GM23338 (cell line): ENCODE measurements around the gene HHATL. TPM values are rescaled to one million over a fixed set of nuclear protein-coding genes. Genes with fewer than 3 reads are reported as not detected.
A peak's percentile ranks its signal among the peaks of the same experiment; 100 is the strongest.

ENCODE experiments used
- ATAC-seq: fragments of 200-7000 bp; cut with Tn5 transposase; 3 replicates; pipeline ENCODE4 v1.9.1; 2020
- DNase-seq: peaks from one replicate; pipeline ENCODE4 v3.0.0-alpha.2; 2015; ENCODE audit warnings: low spot score
- H2AFZ ChIP-seq: fragments of 200-600 bp; sonication (generic); 2 replicates; pipeline ENCODE4 v1.8.0; 2016; ENCODE audit warnings: antibody characterized with exemption, mild to moderate bottlenecking, moderate library complexity
- H3F3A ChIP-seq: fragments of 200-600 bp; sonication (generic); replicated peaks from 2 replicates; pipeline ENCODE4 v1.8.0; 2017; ENCODE audit warnings: antibody characterized with exemption, mixed run types, low read depth
- H3K27ac ChIP-seq: fragments of 200-600 bp; sonication (generic); 2 replicates; pipeline ENCODE4 v1.6.1; 2016; ENCODE audit warnings: low read depth
- H3K27me3 ChIP-seq: fragments of 200-600 bp; sonication (generic); 2 replicates; pipeline ENCODE4 v1.8.0; 2016; ENCODE audit warnings: mild to moderate bottlenecking, mixed run types, moderate library complexity; ENCODE audit not compliant: insufficient read depth
- H3K36me3 ChIP-seq: fragments of 200-600 bp; sonication (generic); 2 replicates; pipeline ENCODE4 v1.8.0; 2016; ENCODE audit warnings: mild to moderate bottlenecking; ENCODE audit not compliant: insufficient read depth
- H3K4me1 ChIP-seq: fragments of 200-600 bp; sonication (generic); 2 replicates; pipeline ENCODE4 v1.8.0; 2016; ENCODE audit warnings: mild to moderate bottlenecking, moderate library complexity; ENCODE audit not compliant: insufficient read depth
- H3K4me2 ChIP-seq: fragments of 200-600 bp; sonication (generic); 2 replicates; pipeline ENCODE4 v1.7.1; 2017; ENCODE audit warnings: mixed run types
- H3K4me3 ChIP-seq: fragments of 200-600 bp; sonication (generic); 2 replicates; pipeline ENCODE4 v1.6.1; 2016; ENCODE audit warnings: mixed run types
- H3K79me2 ChIP-seq: fragments of 200-600 bp; sonication (generic); replicated peaks from 2 replicates; pipeline ENCODE4 v1.8.0; 2017; ENCODE audit warnings: mild to moderate bottlenecking; ENCODE audit not compliant: insufficient read depth
- H3K9me2 ChIP-seq: fragments of 200-600 bp; sonication (generic); 2 replicates; pipeline ENCODE4 v1.8.0; 2017; ENCODE audit not compliant: insufficient read depth
- H4K20me1 ChIP-seq: fragments of 200-600 bp; sonication (generic); replicated peaks from 2 replicates; pipeline ENCODE4 v1.8.0; 2017; ENCODE audit warnings: mild to moderate bottlenecking; ENCODE audit not compliant: insufficient read depth
- H3K27ac Mint-ChIP-seq: 2 replicates; pipeline ENCODE4 v1.8.0; 2020; ENCODE audit warnings: inconsistent platforms, mild to moderate bottlenecking, moderate library complexity, mixed read lengths
- H3K27me3 Mint-ChIP-seq: 3 replicates; pipeline ENCODE4 v1.8.0; 2022; ENCODE audit warnings: low read depth, mild to moderate bottlenecking, moderate library complexity, mixed read lengths, inconsistent platforms; ENCODE audit not compliant: insufficient read depth, poor library complexity
- H3K36me3 Mint-ChIP-seq: 3 replicates; pipeline ENCODE4 v1.8.0; 2021; ENCODE audit warnings: low read depth, mild to moderate bottlenecking, inconsistent platforms, moderate library complexity, mixed read lengths
- H3K4me1 Mint-ChIP-seq: 3 replicates; pipeline ENCODE4 v1.8.0; 2020; ENCODE audit warnings: mild to moderate bottlenecking, inconsistent platforms, mixed read lengths
- H3K4me3 Mint-ChIP-seq: 3 replicates; pipeline ENCODE4 v1.8.0; 2021; ENCODE audit warnings: moderate library complexity, mild to moderate bottlenecking, inconsistent platforms, mixed read lengths
- H3K9me3 Mint-ChIP-seq: 3 replicates; pipeline ENCODE4 v1.8.0; 2020; ENCODE audit warnings: moderate library complexity, mild to moderate bottlenecking, inconsistent platforms, mixed read lengths
- CREB1 ChIP-seq: fragments of 250-450 bp; sonication (Bioruptor Pico); IDR thresholded peaks from 2 replicates; pipeline ENCODE4 v1.5.0; 2020; ENCODE audit warnings: low read depth, mild to moderate bottlenecking, moderate library complexity
- EZH2phosphoT487 ChIP-seq: fragments of 200-600 bp; sonication (generic); IDR thresholded peaks from one replicate; pipeline ENCODE4 v1.8.1; 2018; ENCODE audit warnings: antibody characterized with exemption; ENCODE audit not compliant: unreplicated experiment
- JUNB ChIP-seq: IDR thresholded peaks from one replicate; pipeline ENCODE4 v1.6.1; 2016; ENCODE audit warnings: antibody characterized with exemption; ENCODE audit not compliant: unreplicated experiment
- NANOG ChIP-seq: IDR thresholded peaks from 2 replicates; pipeline ENCODE4 v1.6.1; 2016; ENCODE audit warnings: antibody characterized with exemption, borderline replicate concordance
- POLR2AphosphoS5 ChIP-seq: IDR thresholded peaks from 2 replicates; pipeline ENCODE4 v1.6.1; 2016; ENCODE audit warnings: antibody characterized with exemption, low read depth
- ZNF114 ChIP-seq: fragments of 250-450 bp; sonication (Bioruptor Pico); IDR thresholded peaks from 2 replicates; pipeline ENCODE4 v1.5.0; 2020; ENCODE audit warnings: mild to moderate bottlenecking, moderate library complexity
- polyA plus RNA-seq: library from polyadenylated mRNA; unstranded; fragments of >200 nt; fragmentation: Nextera tagmentation; extraction: Ambion mirVana; gene quantifications from 2 replicates; pipeline ENCODE4 v1.2.1, GENCODE V29; 2016
- total RNA-seq: library from RNA; depleted of rRNA; stranded (reverse); fragments of >200 nt; shearing (Covaris generic); gene quantifications from 2 replicates; pipeline ENCODE4 v1.2.3, GENCODE V29; 2014
- TF ChIP-seq, protein P1 (sequence below), 2 experiments: fragments of 200-600 bp in 1 of 2; sonication (generic) in 1 of 2; conservative IDR thresholded peaks; 2 replicates each; pipeline versions ENCODE4 v1.5.1 to v1.6.1; 2016 to 2017; ENCODE audit warnings: antibody characterized with exemption in 2 of 2, low read depth in 2 of 2, mild to moderate bottlenecking in 2 of 2, moderate library complexity in 1 of 2
- TF ChIP-seq, protein P2 (sequence below): IDR thresholded peaks from 2 replicates; pipeline ENCODE4 v1.6.1; 2016; ENCODE audit warnings: antibody characterized with exemption

Gene HHATL
- total and polyA plus RNA-seq, 2 experiments from 2014 or later: not detected

DNA sequence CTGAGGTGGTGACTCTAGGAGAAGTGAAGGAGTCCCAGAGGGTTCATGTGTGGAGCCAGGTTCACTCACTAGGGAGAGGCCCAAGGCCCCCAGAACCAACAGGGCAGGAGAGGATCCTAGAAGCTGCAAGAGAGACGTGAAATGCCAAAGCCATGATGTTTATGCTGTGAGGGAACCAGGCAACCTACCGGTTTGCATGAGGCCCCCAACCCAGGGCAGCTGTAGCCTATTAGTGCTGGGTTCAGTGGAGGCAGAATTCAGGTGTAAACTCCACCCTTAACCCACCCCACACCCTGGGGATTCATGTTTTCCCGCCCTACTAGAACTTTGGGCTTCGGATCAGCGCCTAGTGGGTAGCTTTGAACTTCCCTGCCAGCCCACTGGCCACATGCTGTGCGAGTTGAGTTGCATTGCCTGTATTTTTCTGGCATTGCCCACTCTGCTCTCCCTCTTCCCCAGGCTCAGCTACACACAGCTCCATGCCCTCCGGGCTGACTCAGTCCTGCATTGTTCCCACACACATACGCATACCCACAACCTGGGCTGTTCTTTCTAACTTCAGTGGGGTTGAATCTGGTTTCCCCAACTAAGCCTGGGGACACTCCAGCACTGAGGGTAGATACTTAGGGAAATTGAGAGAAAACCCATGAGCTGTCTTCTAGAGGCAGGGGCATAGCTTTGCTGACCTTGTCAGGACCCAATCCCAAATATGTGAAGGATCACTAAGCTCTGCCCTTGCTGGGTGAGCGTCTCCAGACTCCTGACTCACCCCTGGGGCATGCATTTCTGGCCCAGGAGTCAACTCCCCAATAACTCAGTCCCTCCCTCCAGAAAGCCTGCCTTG is 51.1 kb downstream of the HHATL start:
- Mint-ChIP-seq H3K27ac (peak overlapping the region; percentile 36; the same call in 1 of the 2 replicates), H3K36me3 (peaks cover 26% of the 10 kb centered on the region), H3K4me3 (peak overlapping the region; percentile 7; the same call in 1 of the 3 replicates), H3K27me3 (peaks cover 14% of the 10 kb centered on the region), H3K9me3 (no peaks in the 10 kb centered on the region; the same call in 2 of the 3 replicates), H3K4me1 (peaks cover 57% of the 10 kb centered on the region)
- Histone ChIP-seq H3K4me2 (0 out of 2 replicates have a peak overlapping the region, but pooled peaks have one; percentile 90), H2AFZ (no peak overlapping the region), H3K4me1 (peaks cover 31% of the 10 kb centered on the region), H3K79me2 (no peaks in the 10 kb centered on the region), H3K27me3 (no peaks in the 10 kb centered on the region), H3F3A (no peaks in the 10 kb centered on the region), H3K9me2 (no peaks in the 10 kb centered on the region), H3K27ac (0 out of 2 replicates have a peak overlapping the region, but pooled peaks have one; percentile 39), H3K36me3 (no peaks in the 10 kb centered on the region), H3K4me3 (no peak overlapping the region), H4K20me1 (no peaks in the 10 kb centered on the region; the same call in 1 of the 2 replicates)
- DNase-seq (no peak), ATAC-seq (no peak)
- TF ChIP-seq NANOG (no peak), CREB1 (CRISPR knock-in tag) (no peak), POLR2AphosphoS5 (no peak), EZH2phosphoT487 (no peak)
- TF ChIP-seq, protein P1, sequence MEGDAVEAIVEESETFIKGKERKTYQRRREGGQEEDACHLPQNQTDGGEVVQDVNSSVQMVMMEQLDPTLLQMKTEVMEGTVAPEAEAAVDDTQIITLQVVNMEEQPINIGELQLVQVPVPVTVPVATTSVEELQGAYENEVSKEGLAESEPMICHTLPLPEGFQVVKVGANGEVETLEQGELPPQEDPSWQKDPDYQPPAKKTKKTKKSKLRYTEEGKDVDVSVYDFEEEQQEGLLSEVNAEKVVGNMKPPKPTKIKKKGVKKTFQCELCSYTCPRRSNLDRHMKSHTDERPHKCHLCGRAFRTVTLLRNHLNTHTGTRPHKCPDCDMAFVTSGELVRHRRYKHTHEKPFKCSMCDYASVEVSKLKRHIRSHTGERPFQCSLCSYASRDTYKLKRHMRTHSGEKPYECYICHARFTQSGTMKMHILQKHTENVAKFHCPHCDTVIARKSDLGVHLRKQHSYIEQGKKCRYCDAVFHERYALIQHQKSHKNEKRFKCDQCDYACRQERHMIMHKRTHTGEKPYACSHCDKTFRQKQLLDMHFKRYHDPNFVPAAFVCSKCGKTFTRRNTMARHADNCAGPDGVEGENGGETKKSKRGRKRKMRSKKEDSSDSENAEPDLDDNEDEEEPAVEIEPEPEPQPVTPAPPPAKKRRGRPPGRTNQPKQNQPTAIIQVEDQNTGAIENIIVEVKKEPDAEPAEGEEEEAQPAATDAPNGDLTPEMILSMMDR (conservative IDR thresholded peaks at IDR 0.05; ENCODE audit: low read depth in 2 of 2): no peak

DNA sequence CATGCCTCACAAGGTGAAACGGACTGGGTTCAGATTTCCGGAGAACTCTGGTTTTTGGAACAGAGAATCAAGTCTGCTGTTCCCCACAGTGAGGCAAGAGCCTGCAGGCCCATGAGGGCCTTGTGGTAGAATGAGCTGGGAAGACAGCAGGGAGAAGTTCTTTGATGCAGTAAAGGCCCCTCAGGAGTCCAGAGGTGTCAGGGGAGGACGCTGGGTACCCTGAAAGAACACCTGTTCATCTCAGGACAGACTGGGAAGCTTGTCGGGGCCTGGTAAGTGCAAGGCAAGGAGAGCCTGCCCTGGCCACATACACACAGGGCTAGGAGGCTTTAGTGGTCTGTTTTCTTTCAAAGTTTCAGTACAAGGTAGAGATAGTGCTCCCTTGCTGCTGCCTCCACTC is 52.8 kb downstream of the HHATL start:
- no peaks in the 10 kb centered on the region for H3K79me2 ChIP-seq
- H3K36me3 Mint-ChIP-seq: peaks cover 42% of the 10 kb centered on the region
- no peaks in the 10 kb centered on the region for H3K9me2 ChIP-seq
- peaks cover 11% of the 10 kb centered on the region for H3K27me3 Mint-ChIP-seq
- ATAC-seq (no peak), DNase-seq (no peak)
- H2AFZ ChIP-seq: no peak overlapping the region
- H3K4me3 ChIP-seq: no peak overlapping the region
- H3K4me1 ChIP-seq: peaks cover 24% of the 10 kb centered on the region; the same call in 1 of the 2 replicates
- peaks cover 46% of the 10 kb centered on the region for H3K4me1 Mint-ChIP-seq
- peak overlapping the region; percentile 59; the same call in 1 of the 2 replicates for H3K27ac ChIP-seq
- no peak overlapping the region for H3K4me2 ChIP-seq
- no peaks in the 10 kb centered on the region for H3K27me3 ChIP-seq
- H3K9me3 Mint-ChIP-seq: no peaks in the 10 kb centered on the region; the same call in 2 of the 3 replicates
- H3K36me3 ChIP-seq: peaks cover 14% of the 10 kb centered on the region; the same call in 1 of the 2 replicates
- H3K27ac Mint-ChIP-seq: no peak overlapping the region
- TF ChIP-seq POLR2AphosphoS5 (no peak), JUNB (no peak), CREB1 (CRISPR knock-in tag) (no peak), EZH2phosphoT487 (no peak), NANOG (no peak), ZNF114 (CRISPR knock-in tag) (no peak)
- TF ChIP-seq, protein P2, sequence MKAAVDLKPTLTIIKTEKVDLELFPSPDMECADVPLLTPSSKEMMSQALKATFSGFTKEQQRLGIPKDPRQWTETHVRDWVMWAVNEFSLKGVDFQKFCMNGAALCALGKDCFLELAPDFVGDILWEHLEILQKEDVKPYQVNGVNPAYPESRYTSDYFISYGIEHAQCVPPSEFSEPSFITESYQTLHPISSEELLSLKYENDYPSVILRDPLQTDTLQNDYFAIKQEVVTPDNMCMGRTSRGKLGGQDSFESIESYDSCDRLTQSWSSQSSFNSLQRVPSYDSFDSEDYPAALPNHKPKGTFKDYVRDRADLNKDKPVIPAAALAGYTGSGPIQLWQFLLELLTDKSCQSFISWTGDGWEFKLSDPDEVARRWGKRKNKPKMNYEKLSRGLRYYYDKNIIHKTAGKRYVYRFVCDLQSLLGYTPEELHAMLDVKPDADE: no peak
- H4K20me1 ChIP-seq: no peaks in the 10 kb centered on the region; the same call in 1 of the 2 replicates
- H3K4me3 Mint-ChIP-seq: no peak overlapping the region
- H3F3A ChIP-seq: no peaks in the 10 kb centered on the region
